HG02938 (cell line): ENCODE data around the gene RTKN.
"Not testable (repeated sequence)": the region's sequence is repeated elsewhere in the genome, so short reads cannot be mapped to it uniquely, and the experiment has no call there.

Source experiments
- ATAC-seq: cut with Tn5 transposase; IDR thresholded peaks from one replicate; pipeline ENCODE4 v1.9.1; 2021; ENCODE audit warnings: mild to moderate bottlenecking, moderate library complexity; ENCODE audit not compliant: unreplicated experiment

Gene RTKN

GRCh38 chr2:74439373-74439772 lies 2.4 kb downstream of the RTKN start:
- no peak for ATAC-seq

GRCh38 chr2:74438248-74438647 lies 3.5 kb downstream of the RTKN start:
- ATAC-seq = no peak

- ATAC-seq = no peak
Measured at GRCh38 chr2:74436848-74437695, 4.7 kb downstream of the RTKN start.

GRCh38 chr2:74436111-74436805 lies 5.5 kb downstream of the RTKN start:
- ATAC-seq = no peak

GRCh38 chr2:74430502-74430901 lies 11.2 kb downstream of the RTKN start:
- ATAC-seq = no peak

- no peak for ATAC-seq
Measured at GRCh38 chr2:74429487-74430451, 12.0 kb downstream of the RTKN start.

GRCh38 chr2:74428675-74429074 lies 13.1 kb downstream of the RTKN start:
- no peak for ATAC-seq

GRCh38 chr2:74427551-74427950 lies 14.2 kb downstream of the RTKN start:
- no peak for ATAC-seq

- ATAC-seq = no peak
Measured at GRCh38 chr2:74426181-74426758, 15.5 kb downstream of the RTKN start.

GRCh38 chr2:74425523-74425922 lies 16.2 kb downstream of the RTKN start:
- no peak for ATAC-seq

- no peak for ATAC-seq
Measured at GRCh38 chr2:74424995-74425406, 16.7 kb downstream of the RTKN start.

GRCh38 chr2:74424139-74424992 lies 17.4 kb downstream of the RTKN start:
- ATAC-seq = no peak

GRCh38 chr2:74423231-74424095 lies 18.3 kb downstream of the RTKN start:
- ATAC-seq = no peak

GRCh38 chr2:74421221-74421870 lies 20.4 kb downstream of the RTKN start, which contains the start of the genes C2orf81 and WDR54:
Gene C2orf81, minus strand, starts transcription at chr2:74421619. Its CDS starts 59 bp downstream, at chr2:74421560.
Gene WDR54, plus strand, starts transcription at chr2:74421730. Its CDS starts 424 bp downstream, at chr2:74422154.
- peak; percentile 86 for ATAC-seq

- not testable (repeated sequence) for ATAC-seq
Measured at GRCh38 chr2:74420443-74421103, 21.2 kb downstream of the RTKN start.

- no peak for ATAC-seq
Measured at GRCh38 chr2:74420006-74420405, 21.7 kb downstream of the RTKN start.

GRCh38 chr2:74419345-74419744 lies 22.4 kb downstream of the RTKN start:
- ATAC-seq = no peak

GRCh38 chr2:74418312-74418711 lies 23.4 kb downstream of the RTKN start:
- ATAC-seq = no peak
